Keratinocyte (primary cell): ENCODE results near the gene HS3ST2. TPM values are rescaled to one million over a fixed set of nuclear protein-coding genes. Genes with fewer than 3 reads are reported as not detected.

Experiments
- DNase-seq: peaks from one replicate; pipeline ENCODE4 v3.0.0-alpha.2; 2011; ENCODE audit warnings: low read depth, missing footprints, low spot score
- FAIRE-seq: peaks from 2 replicates; lab custom pipeline; 2011; peaks lifted over from hg19 to GRCh38; lab: Jason Lieb, UNC
- H2AFZ ChIP-seq: 2 replicates; pipeline ENCODE4 v1.6.0; 2012; ENCODE audit warnings: low read length, control low read depth, inconsistent platforms; ENCODE audit not compliant: control insufficient read depth
- H3K27ac ChIP-seq: 2 replicates; pipeline ENCODE4 v1.5.1; 2011; ENCODE audit warnings: low read length; ENCODE audit not compliant: control insufficient read depth, insufficient read depth
- H3K27me3 ChIP-seq: 3 replicates; pipeline ENCODE4 v1.6.0; 2011; ENCODE audit warnings: low read length; ENCODE audit not compliant: control insufficient read depth, insufficient read depth; ENCODE audit errors: extremely low read depth
- H3K36me3 ChIP-seq, 2 experiments: 2 replicates in 1 of 2; 3 replicates in 1 of 2; pipeline ENCODE4 v1.5.1; 2011; ENCODE audit warnings: low read length in 2 of 2, mild to moderate bottlenecking in 1 of 2; ENCODE audit not compliant: control insufficient read depth in 2 of 2, insufficient read depth in 2 of 2; ENCODE audit errors: extremely low read depth in 1 of 2
- H3K4me1 ChIP-seq: 3 replicates; pipeline ENCODE4 v1.5.1; 2011; ENCODE audit warnings: low read length; ENCODE audit not compliant: control insufficient read depth, insufficient read depth; ENCODE audit errors: extremely low read depth
- H3K4me2 ChIP-seq: 3 replicates; pipeline ENCODE4 v1.6.0; 2011; ENCODE audit warnings: low read depth, low read length; ENCODE audit not compliant: control insufficient read depth, insufficient read depth; ENCODE audit errors: extremely low read depth
- H3K4me3 ChIP-seq, 3 experiments: fragments of 200-600 bp in 1 of 3; sonication (generic) in 1 of 3; 2 replicates in 2 of 3; 3 replicates in 1 of 3; pipeline ENCODE4 v1.5.1; 2011 to 2016; ENCODE audit warnings: low read length in 3 of 3, mild to moderate bottlenecking in 3 of 3, control low read depth in 2 of 3, inconsistent platforms in 1 of 3, low read depth in 1 of 3, mixed read lengths in 1 of 3, mixed run types in 1 of 3, moderate library complexity in 1 of 3; ENCODE audit not compliant: control insufficient read depth in 2 of 3, insufficient read depth in 2 of 3; ENCODE audit errors: extremely low read depth in 1 of 3
- H3K79me2 ChIP-seq: 2 replicates; pipeline ENCODE4 v1.6.0; 2012; ENCODE audit warnings: low read length; ENCODE audit not compliant: control insufficient read depth, insufficient read depth
- H3K9ac ChIP-seq: 3 replicates; pipeline ENCODE4 v1.6.0; 2011; ENCODE audit warnings: low read length; ENCODE audit not compliant: control insufficient read depth, insufficient read depth; ENCODE audit errors: extremely low read depth
- H3K9me1 ChIP-seq: 3 replicates; pipeline ENCODE4 v1.6.0; 2011; ENCODE audit warnings: low read length; ENCODE audit not compliant: control insufficient read depth, insufficient read depth; ENCODE audit errors: extremely low read depth
- H3K9me3 ChIP-seq: 2 replicates; pipeline ENCODE4 v1.5.1; 2012; ENCODE audit warnings: low read depth, low read length; ENCODE audit not compliant: control insufficient read depth
- H4K20me1 ChIP-seq: 3 replicates; pipeline ENCODE4 v1.6.0; 2011; ENCODE audit warnings: low read length; ENCODE audit not compliant: control insufficient read depth, insufficient read depth; ENCODE audit errors: extremely low read depth
- EZH2 ChIP-seq: IDR thresholded peaks from one replicate; pipeline ENCODE4 v1.6.1; 2012; ENCODE audit warnings: inconsistent platforms, mild to moderate bottlenecking, low read length, moderate library complexity
- dilution Hi-C: fragments of 300-500 bp; cut with MboI; formaldehyde crosslinking; loops from one replicate; pipeline ENCODE4 v1.7.0; 2020; ENCODE audit warnings: low sequenced_read_pairs; ENCODE audit not compliant: extremely low pct_ligation_motif_present
- polyA plus RNA-seq, 5 experiments: library from polyadenylated mRNA; depleted of rRNA in 3 of 5; stranded (reverse) in 3 of 5; stranded (forward) in 1 of 5; unstranded in 1 of 5; fragments of >200 nt; gene quantifications; 1 replicate in 1 of 5; 2 replicates in 3 of 5; 3 replicates in 1 of 5; pipeline versions ENCODE4 v1.2.1 to v1.2.3, GENCODE V29; 2011 to 2012; ENCODE audit warnings: missing spikeins in 2 of 5, low read depth in 1 of 5, low replicate concordance in 1 of 5
- TF ChIP-seq, protein P1 (sequence below), 3 experiments: IDR thresholded peaks in 1 of 3; conservative IDR thresholded peaks in 1 of 3; optimal IDR thresholded peaks in 1 of 3; 2 replicates in 2 of 3; 3 replicates in 1 of 3; pipeline versions ENCODE3 to v1.5.1; 2011; ENCODE audit warnings: low read length in 3 of 3, mild to moderate bottlenecking in 3 of 3, moderate library complexity in 2 of 3, control low read depth in 1 of 3, inconsistent platforms in 1 of 3; ENCODE audit not compliant: insufficient read depth in 2 of 3; ENCODE audit errors: extremely low read depth in 1 of 3

HS3ST2 gene
- polyA plus RNA-seq, 1 donor (not counting 4 experiments of a cell fraction or from before 2014, with no cell fraction given) = 6.3 TPM

DNA sequence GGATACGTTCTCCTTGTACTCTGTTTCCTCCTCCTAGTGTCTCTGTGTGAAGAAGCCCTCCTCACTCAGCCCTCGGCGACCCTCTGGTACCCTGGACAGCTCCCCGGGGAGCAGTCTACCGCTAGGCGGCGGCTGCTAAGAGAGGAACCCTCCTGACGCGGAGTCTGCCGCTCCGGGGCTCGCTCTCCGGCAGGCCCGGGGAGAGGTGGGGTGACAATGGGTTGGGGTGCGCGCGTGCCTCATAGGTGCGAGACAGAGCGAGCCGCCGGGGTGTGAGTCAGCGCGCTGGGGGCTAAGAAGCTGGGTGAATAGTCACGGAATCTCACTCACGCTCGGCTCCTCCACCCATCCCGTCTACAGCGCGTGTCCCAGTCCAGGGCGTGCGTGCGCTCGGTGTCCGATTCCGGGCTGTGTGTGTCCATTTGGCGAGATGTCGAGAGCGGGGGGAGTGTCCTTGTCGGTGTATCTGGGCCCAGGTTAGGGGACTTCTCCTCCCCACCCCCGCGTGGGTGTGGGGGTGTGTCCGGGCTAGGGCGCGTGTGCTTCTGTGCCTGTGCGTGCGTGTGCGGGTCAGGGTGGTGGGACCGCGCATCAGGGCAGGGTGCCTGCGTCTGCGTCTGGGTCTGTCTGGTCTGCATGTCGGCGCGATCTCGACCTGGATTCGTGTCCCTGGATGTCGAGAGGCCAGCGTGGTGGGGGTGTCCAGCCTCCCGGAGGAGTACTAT, 577 bp upstream of the HS3ST2 start:
- Histone ChIP-seq H3K9ac (peak overlapping the region; percentile 91), H3K36me3 (peaks cover 3 to 5% of the 10 kb centered on the region in 2 experiments), H3K27ac (peak overlapping the region; percentile 91), H4K20me1 (peaks cover 23% of the 10 kb centered on the region), H3K4me1 (peaks cover 36% of the 10 kb centered on the region), H3K9me3 (no peaks in the 10 kb centered on the region), H3K79me2 (peaks cover 44% of the 10 kb centered on the region), H3K27me3 (no peaks in the 10 kb centered on the region), H3K4me3 (peak overlapping the region; percentile 65 to 80 (median 80)), H3K9me1 (peaks cover 5% of the 10 kb centered on the region), H3K4me2 (peak overlapping the region; percentile 95), H2AFZ (peak overlapping the region; percentile 87)
- peak; percentile 75 for DNase-seq
- dilution Hi-C loops = no loop called here
- no peak for FAIRE-seq
- no peak for TF ChIP-seq EZH2
- TF ChIP-seq, protein P1, sequence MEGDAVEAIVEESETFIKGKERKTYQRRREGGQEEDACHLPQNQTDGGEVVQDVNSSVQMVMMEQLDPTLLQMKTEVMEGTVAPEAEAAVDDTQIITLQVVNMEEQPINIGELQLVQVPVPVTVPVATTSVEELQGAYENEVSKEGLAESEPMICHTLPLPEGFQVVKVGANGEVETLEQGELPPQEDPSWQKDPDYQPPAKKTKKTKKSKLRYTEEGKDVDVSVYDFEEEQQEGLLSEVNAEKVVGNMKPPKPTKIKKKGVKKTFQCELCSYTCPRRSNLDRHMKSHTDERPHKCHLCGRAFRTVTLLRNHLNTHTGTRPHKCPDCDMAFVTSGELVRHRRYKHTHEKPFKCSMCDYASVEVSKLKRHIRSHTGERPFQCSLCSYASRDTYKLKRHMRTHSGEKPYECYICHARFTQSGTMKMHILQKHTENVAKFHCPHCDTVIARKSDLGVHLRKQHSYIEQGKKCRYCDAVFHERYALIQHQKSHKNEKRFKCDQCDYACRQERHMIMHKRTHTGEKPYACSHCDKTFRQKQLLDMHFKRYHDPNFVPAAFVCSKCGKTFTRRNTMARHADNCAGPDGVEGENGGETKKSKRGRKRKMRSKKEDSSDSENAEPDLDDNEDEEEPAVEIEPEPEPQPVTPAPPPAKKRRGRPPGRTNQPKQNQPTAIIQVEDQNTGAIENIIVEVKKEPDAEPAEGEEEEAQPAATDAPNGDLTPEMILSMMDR (optimal IDR thresholded peaks at IDR 0.05 in 1 of 3, IDR thresholded peaks at IDR 0.05 in 1 of 3, conservative IDR thresholded peaks at IDR 0.05 in 1 of 3; ENCODE audit: extremely low read depth in 1 of 3, insufficient read depth in 2 of 3, low read length in 3 of 3) = peak; percentile 88 to 95 (median 94)

GRCh38 chr16:22814711-22815105, 746 bp downstream of the HS3ST2 start:
- Histone ChIP-seq H3K9me1 (peaks cover 5% of the 10 kb centered on the region), H3K9me3 (no peaks in the 10 kb centered on the region), H3K9ac (peak overlapping the region; percentile 91), H3K27ac (peak overlapping the region; percentile 91), H3K79me2 (peaks cover 53% of the 10 kb centered on the region), H3K36me3 (peaks cover 3 to 6% of the 10 kb centered on the region in 2 experiments), H3K4me2 (peak overlapping the region; percentile 95), H2AFZ (peak overlapping the region; percentile 33), H4K20me1 (peaks cover 23% of the 10 kb centered on the region), H3K4me1 (peaks cover 36% of the 10 kb centered on the region), H3K27me3 (no peaks in the 10 kb centered on the region), H3K4me3 (peak overlapping the region; percentile 65 to 80 (median 80))
- dilution Hi-C loops = no loop called here
- DNase-seq (no peak), FAIRE-seq (no peak)
- TF ChIP-seq, protein P1 (optimal IDR thresholded peaks at IDR 0.05 in 1 of 3, IDR thresholded peaks at IDR 0.05 in 1 of 3, conservative IDR thresholded peaks at IDR 0.05 in 1 of 3; ENCODE audit: extremely low read depth in 1 of 3, insufficient read depth in 2 of 3, low read length in 3 of 3) = no peak
